Glomerular visceral epithelial cell (primary cell): ENCODE data around the gene DLX1.
"Not testable (repeated sequence)": the region's sequence is repeated elsewhere in the genome, so short reads cannot be mapped to it uniquely, and the experiment has no call there.

ENCODE experiments used
- DNase-seq: peaks from one replicate; pipeline ENCODE4 v3.0.0-alpha.2; 2016; ENCODE audit errors: extremely low spot score

DLX1 gene

GRCh38 chr2:172065111-172065510 lies 20.2 kb upstream of the DLX1 start:
- no peak for DNase-seq

GRCh38 chr2:172066394-172066886 lies 18.9 kb upstream of the DLX1 start:
- no peak for DNase-seq

GRCh38 chr2:172067905-172068304 lies 17.4 kb upstream of the DLX1 start:
- not testable (repeated sequence) for DNase-seq

- DNase-seq, result no peak
These were observed 14.4 kb upstream of the DLX1 start for GRCh38 chr2:172070936-172071335.

GRCh38 chr2:172072303-172072702 lies 13.0 kb upstream of the DLX1 start:
- DNase-seq, result no peak

GRCh38 chr2:172072706-172073105 lies 12.6 kb upstream of the DLX1 start:
- DNase-seq, result no peak

GRCh38 chr2:172073518-172073917 lies 11.8 kb upstream of the DLX1 start:
- DNase-seq, result no peak

- no peak for DNase-seq
These were observed 11.1 kb upstream of the DLX1 start for GRCh38 chr2:172074254-172074653.

GRCh38 chr2:172079416-172079815 lies 5.9 kb upstream of the DLX1 start:
- DNase-seq, result no peak

GRCh38 chr2:172079838-172080640 lies 5.3 kb upstream of the DLX1 start:
- DNase-seq, result no peak

GRCh38 chr2:172080641-172081220 lies 4.6 kb upstream of the DLX1 start:
- DNase-seq, result no peak

GRCh38 chr2:172081221-172082022 lies 3.9 kb upstream of the DLX1 start:
- no peak for DNase-seq

GRCh38 chr2:172082105-172082943 lies 3.0 kb upstream of the DLX1 start:
- peak; percentile 30 for DNase-seq

- DNase-seq, result no peak
These were observed 2.2 kb upstream of the DLX1 start for GRCh38 chr2:172082944-172083627.

- DNase-seq, result no peak
These were observed 1.5 kb upstream of the DLX1 start for GRCh38 chr2:172083628-172084394.

- peak; percentile 70 for DNase-seq
These were observed 987 bp upstream of the DLX1 start for GRCh38 chr2:172084395-172084644.

GRCh38 chr2:172084645-172085459 lies 455 bp upstream of the DLX1 start:
- peak; percentile 98 for DNase-seq

- DNase-seq, result peak; percentile 51
These were observed 1.2 kb downstream of the DLX1 start for GRCh38 chr2:172086241-172087206.
